ENCODE measurements around the gene CHST8. TPM values are rescaled to one million over a fixed set of nuclear protein-coding genes. Genes with fewer than 3 reads are reported as not detected.
A peak's percentile ranks its signal among the peaks of the same experiment; 100 is the strongest.

CHST8 gene
- total and polyA plus RNA-seq, 5 donors from 2014 or later = 0.27 TPM; not detected in 4

DNA sequence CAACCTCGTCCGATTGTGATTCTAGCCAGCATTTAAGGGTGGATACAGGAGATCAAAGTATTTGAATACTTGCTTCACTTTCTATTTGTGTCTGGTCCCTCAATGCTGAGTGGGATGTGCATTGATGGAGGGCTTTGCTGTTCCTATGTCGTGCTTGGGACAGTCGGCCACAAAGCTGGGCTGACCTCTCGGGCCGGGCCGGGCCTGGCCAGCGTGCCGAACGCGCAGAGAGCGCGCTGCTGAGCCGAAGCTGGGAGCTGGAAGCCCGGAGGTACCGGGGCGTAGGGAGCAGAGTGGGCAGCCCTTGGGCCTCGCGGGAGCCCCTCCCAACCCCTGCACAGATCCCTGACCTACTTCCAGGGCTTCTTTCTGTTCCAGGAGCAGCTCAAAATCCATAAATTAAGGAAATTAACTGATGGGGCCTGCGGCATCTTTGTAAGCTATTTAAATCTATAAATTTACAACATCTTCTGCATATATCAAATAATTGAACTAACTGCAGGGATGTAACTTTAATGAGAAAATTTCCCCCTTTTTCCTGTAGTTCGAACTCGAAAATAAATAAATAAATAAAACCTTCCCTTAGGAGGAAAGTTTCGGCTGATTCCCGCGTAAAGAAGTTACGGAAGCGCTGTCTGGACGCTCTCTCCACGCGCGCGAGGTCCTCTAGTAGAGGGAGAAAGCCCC is 173.1 kb downstream of the CHST8 start:
- H3K4me3 Mint-ChIP-seq = peak overlapping the region in 2 of 4 donors; percentile 44 to 90
- peaks cover 0 to 2% (median 0%) of the 10 kb centered on the region in 7 donors for H3K9me3 Mint-ChIP-seq
- H3K4me1 ChIP-seq (ENCODE audit: control insufficient read depth, insufficient read depth, low read length, poor library complexity, severe bottlenecking) = peaks cover 13% of the 10 kb centered on the region
- peaks cover 21% of the 10 kb centered on the region for H3K27me3 ChIP-seq (ENCODE audit: control insufficient read depth, insufficient read depth, low read length)
- H3K27me3 Mint-ChIP-seq = peaks cover 40% of the 10 kb centered on the region
- no peak overlapping the region for H3K4me3 ChIP-seq (ENCODE audit: low read depth, low read length)
- H3K27ac ChIP-seq (ENCODE audit: insufficient read depth, low read length, poor library complexity, severe bottlenecking) = no peak overlapping the region
- H3K27ac Mint-ChIP-seq = no peak overlapping the region
- H3K36me3 ChIP-seq (ENCODE audit: control insufficient read depth, insufficient read depth, low read length) = no peaks in the 10 kb centered on the region
- H3K4me1 Mint-ChIP-seq = peaks cover 0 to 7% (median under 1%) of the 10 kb centered on the region in 4 donors
- no peaks in the 10 kb centered on the region for H3K36me3 Mint-ChIP-seq
- ATAC-seq (ENCODE audit: low read depth in 2 of 2) = no peak
- H3K9me3 ChIP-seq (ENCODE audit: control insufficient read depth in 2 of 2, low read length in 2 of 2) = no peaks in the 10 kb centered on the region
- no peak for DNase-seq

DNA sequence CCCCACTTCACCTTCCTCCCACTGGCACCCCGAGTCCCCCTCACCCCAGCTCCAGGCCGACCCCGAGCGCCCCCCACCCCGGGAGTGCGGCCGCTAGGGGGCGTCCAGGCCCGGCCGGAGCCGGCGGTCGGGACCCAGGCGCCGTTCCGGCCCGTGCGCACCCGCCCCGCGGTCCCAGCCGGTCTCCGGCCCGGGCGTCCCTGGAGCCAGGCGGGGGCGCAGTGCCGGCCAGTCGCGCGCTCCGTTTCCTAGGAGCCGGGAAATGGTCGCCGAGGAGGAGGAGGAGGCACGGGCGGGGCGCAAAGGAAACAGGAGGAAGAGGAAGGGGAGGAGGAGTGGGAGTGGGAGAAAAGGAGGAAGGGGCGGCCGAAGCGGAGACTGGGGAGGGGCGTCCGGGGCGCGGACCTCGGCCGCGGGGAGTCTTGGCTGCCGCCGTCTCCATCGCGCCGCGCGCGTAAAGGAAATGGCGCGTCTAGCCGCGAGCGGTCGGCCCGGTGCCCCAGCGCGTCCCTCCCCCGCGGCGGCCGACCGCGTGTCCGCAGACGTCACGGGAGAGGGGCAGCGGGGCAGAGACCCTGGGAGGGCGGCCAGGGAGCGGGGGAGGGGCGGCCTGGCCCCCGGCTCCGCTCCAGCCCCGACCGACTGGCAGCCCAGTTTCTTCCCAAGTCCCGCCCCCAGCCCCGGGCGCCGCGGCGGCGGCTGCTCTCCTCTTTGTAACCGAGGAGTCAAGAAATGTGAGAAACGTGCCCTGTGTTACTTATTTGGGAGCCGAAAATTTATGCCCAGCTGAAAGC is 173.8 kb downstream of the CHST8 start:
- Mint-ChIP-seq H3K4me3 (peak overlapping the region in 3 of 4 donors; percentile 50 to 90 (median 53)), H3K36me3 (no peaks in the 10 kb centered on the region), H3K27me3 (peaks cover 47% of the 10 kb centered on the region), H3K9me3 (peaks cover 0 to 2% (median 0%) of the 10 kb centered on the region in 7 donors), H3K4me1 (peaks cover 0 to 7% (median 2%) of the 10 kb centered on the region in 4 donors), H3K27ac (no peak overlapping the region)
- H3K4me3 ChIP-seq (ENCODE audit: low read depth, low read length) = no peak overlapping the region
- peaks cover 21% of the 10 kb centered on the region for H3K27me3 ChIP-seq (ENCODE audit: control insufficient read depth, insufficient read depth, low read length)
- H3K27ac ChIP-seq (ENCODE audit: insufficient read depth, low read length, poor library complexity, severe bottlenecking) = no peak overlapping the region
- ATAC-seq (ENCODE audit: low read depth in 2 of 2) (no peak), DNase-seq (peak in 1 of 3 donors; percentile 33)
- H3K9me3 ChIP-seq (ENCODE audit: control insufficient read depth in 2 of 2, low read length in 2 of 2) = no peaks in the 10 kb centered on the region
- peaks cover 13% of the 10 kb centered on the region for H3K4me1 ChIP-seq (ENCODE audit: control insufficient read depth, insufficient read depth, low read length, poor library complexity, severe bottlenecking)
- no peaks in the 10 kb centered on the region for H3K36me3 ChIP-seq (ENCODE audit: control insufficient read depth, insufficient read depth, low read length)

DNA sequence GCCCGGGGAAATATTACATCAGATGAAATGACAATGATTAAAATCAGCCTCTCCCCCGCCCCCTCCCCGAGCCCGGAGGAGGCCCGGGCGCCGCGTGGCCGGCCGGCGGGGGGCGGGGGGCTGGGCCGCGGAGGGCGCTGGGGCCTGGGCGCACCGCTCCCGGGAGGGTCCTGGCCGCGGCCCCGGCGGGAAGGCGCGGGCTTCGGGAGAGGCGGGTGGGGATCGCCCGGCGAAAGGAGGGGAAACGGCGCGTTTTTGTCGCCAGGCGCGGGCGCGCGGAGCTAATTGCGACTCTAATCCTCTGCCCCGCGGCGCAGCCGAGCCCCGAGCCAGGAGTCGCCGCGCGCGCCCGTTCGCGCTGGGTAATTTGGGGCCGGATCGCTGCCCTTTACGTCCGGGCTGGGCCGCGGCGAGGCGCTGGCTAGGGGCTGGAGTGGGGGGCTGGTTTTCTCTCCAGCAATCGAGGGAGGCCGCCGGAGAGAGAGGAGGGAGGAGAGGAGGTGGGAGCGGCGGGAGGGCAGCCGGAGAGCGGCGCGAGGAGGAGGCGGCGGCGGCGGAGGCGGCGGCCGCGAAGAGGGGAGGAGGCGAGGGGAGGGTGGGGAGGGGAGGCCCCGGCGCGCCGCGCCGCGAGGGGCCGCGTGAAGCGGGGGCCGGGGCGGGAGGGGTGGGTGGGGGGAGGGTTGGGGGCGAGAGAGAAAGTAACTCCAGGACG is 174.6 kb downstream of the CHST8 start, which contains the start of gene KCTD15:
KCTD15 (plus strand) TSS at position 707 of the 712 bp plus-strand sequence. CDS start 3,585 bp downstream, outside the sequence.
- H3K27me3 Mint-ChIP-seq = peaks cover 44% of the 10 kb centered on the region
- peaks cover 21% of the 10 kb centered on the region for H3K27me3 ChIP-seq (ENCODE audit: control insufficient read depth, insufficient read depth, low read length)
- ATAC-seq (ENCODE audit: low read depth in 2 of 2) (no peak), DNase-seq (no peak)
- H3K4me3 ChIP-seq (ENCODE audit: low read depth, low read length) = no peak within 1 kb of the TSS
- peaks cover 13% of the 10 kb centered on the region for H3K4me1 ChIP-seq (ENCODE audit: control insufficient read depth, insufficient read depth, low read length, poor library complexity, severe bottlenecking)
- no peaks in the 10 kb centered on the region for H3K36me3 ChIP-seq (ENCODE audit: control insufficient read depth, insufficient read depth, low read length)
- no peaks in the 10 kb centered on the region for H3K9me3 ChIP-seq (ENCODE audit: control insufficient read depth in 2 of 2, low read length in 2 of 2)
- no peak within 1 kb of the TSS for H3K27ac ChIP-seq (ENCODE audit: insufficient read depth, low read length, poor library complexity, severe bottlenecking)
- H3K27ac Mint-ChIP-seq = no peak within 1 kb of the TSS
- H3K36me3 Mint-ChIP-seq = no peaks in the 10 kb centered on the region
- H3K4me3 Mint-ChIP-seq = peak within 1 kb of the TSS in 3 of 4 donors; percentile 67 to 83 (median 76)
- peaks cover 0 to 7% (median 4%) of the 10 kb centered on the region in 4 donors for H3K4me1 Mint-ChIP-seq
- peaks cover 0 to 2% (median 0%) of the 10 kb centered on the region in 7 donors for H3K9me3 Mint-ChIP-seq

DNA sequence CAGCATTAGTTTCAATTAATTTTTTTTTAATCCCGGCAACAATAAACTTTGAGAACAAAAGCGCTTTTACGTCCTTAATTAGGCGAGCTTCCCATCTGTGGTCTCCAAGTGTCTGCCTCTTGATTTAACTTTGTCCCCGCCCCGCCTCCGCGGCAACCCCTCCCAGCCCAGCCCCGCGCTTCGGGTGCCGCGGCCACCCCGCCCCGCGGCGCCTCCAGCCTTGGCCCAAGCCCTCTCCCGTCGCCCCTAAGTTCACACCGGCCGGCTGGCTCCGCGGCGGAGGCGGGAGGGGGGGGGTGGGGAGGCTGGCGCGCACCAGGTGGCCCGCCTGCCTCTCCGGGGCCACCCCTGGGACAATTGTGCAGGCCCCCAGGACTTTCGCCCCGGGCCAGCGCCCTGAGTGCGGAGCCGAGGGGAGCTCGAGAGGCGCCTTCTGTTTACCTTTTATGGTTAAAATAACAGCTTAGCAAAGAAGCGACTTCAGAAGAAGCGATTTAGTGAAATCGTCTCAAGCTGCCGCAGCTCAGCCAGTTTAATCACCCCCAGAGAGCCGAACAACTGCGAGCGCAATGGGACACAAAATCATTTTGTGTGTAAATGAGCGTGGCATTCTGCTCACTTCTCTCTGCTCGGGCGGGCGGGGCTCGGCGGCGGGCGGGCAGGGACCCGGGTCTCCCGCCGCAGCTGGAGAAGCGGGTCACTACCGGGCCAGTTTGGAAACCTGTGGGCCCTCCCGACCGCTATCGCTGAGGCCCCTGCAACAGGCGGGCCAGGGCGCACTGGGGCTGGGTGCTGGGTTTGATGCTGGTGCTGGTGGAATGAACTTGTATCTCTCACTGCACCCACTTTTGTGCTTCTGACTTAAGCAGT is 176.3 kb downstream of the CHST8 start:
- Histone ChIP-seq H3K4me1 (ENCODE audit: control insufficient read depth, insufficient read depth, low read length, poor library complexity, severe bottlenecking) (peaks cover 13% of the 10 kb centered on the region), H3K4me3 (ENCODE audit: low read depth, low read length) (no peak overlapping the region), H3K27me3 (ENCODE audit: control insufficient read depth, insufficient read depth, low read length) (peaks cover 18% of the 10 kb centered on the region), H3K9me3 (ENCODE audit: control insufficient read depth in 2 of 2, low read length in 2 of 2) (no peaks in the 10 kb centered on the region), H3K27ac (ENCODE audit: insufficient read depth, low read length, poor library complexity, severe bottlenecking) (no peak overlapping the region), H3K36me3 (ENCODE audit: control insufficient read depth, insufficient read depth, low read length) (no peaks in the 10 kb centered on the region)
- no peaks in the 10 kb centered on the region for H3K36me3 Mint-ChIP-seq
- peaks cover 35% of the 10 kb centered on the region for H3K27me3 Mint-ChIP-seq
- no peak for ATAC-seq (ENCODE audit: low read depth in 2 of 2)
- peaks cover 0 to 7% (median 4%) of the 10 kb centered on the region in 4 donors for H3K4me1 Mint-ChIP-seq
- peaks cover 0 to 2% (median 0%) of the 10 kb centered on the region in 7 donors for H3K9me3 Mint-ChIP-seq
- peak overlapping the region; percentile 63 to 83 (median 72) for H3K4me3 Mint-ChIP-seq
- no peak for DNase-seq
- no peak overlapping the region for H3K27ac Mint-ChIP-seq

DNA sequence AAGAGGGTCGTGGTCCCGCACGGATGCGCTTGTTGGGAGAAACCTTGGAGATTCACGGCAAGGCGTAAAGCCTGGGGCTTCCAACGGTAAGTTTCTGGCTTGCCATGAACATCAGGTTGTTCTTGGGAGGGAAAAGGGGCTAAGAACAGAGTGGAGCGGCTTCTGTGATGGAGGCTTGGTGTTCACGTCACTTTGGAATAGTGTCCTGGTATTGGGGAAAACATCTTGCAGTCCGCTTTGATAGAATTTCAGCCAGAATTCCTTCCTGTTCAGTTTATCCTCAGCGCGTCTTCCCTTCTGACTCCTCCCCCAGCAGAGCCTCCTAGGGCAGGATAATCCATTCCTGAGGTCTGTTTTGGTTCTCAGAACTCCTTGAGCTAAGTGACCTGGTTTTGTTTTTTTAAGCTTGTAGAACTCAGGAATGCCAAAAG is 176.9 kb downstream of the CHST8 start:
- H3K4me3 Mint-ChIP-seq = peak overlapping the region in 3 of 4 donors; percentile 55 to 63 (median 63)
- Histone ChIP-seq H3K27me3 (ENCODE audit: control insufficient read depth, insufficient read depth, low read length) (peaks cover 11% of the 10 kb centered on the region), H3K27ac (ENCODE audit: insufficient read depth, low read length, poor library complexity, severe bottlenecking) (no peak overlapping the region), H3K36me3 (ENCODE audit: control insufficient read depth, insufficient read depth, low read length) (no peaks in the 10 kb centered on the region), H3K4me1 (ENCODE audit: control insufficient read depth, insufficient read depth, low read length, poor library complexity, severe bottlenecking) (peaks cover 13% of the 10 kb centered on the region), H3K9me3 (ENCODE audit: control insufficient read depth in 2 of 2, low read length in 2 of 2) (no peaks in the 10 kb centered on the region), H3K4me3 (ENCODE audit: low read depth, low read length) (no peak overlapping the region)
- no peak for DNase-seq
- no peaks in the 10 kb centered on the region for H3K36me3 Mint-ChIP-seq
- peaks cover 0 to 2% (median 0%) of the 10 kb centered on the region in 7 donors for H3K9me3 Mint-ChIP-seq
- no peak overlapping the region for H3K27ac Mint-ChIP-seq
- peaks cover 0 to 7% (median 4%) of the 10 kb centered on the region in 4 donors for H3K4me1 Mint-ChIP-seq
- peaks cover 29% of the 10 kb centered on the region for H3K27me3 Mint-ChIP-seq
- no peak for ATAC-seq (ENCODE audit: low read depth in 2 of 2)

DNA sequence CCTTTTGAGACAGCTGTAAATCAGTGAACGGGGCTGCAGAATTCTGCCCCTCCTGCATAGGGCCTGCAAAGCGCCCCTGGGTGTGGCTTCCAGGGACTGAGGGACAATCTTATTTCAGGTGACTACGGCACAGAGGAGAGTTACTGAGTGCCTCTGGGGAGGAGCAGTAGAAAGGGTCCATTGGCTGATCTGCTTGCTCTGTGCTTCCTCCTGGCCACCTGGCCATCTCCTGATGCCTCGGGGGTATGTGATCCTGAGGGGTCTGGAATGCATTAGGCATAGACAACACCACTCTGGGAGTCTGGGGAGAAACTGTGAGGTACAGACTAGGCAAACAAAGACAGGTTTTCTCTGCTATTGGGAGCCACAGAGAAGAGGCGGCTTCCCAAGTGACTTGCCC is 177.7 kb downstream of the CHST8 start:
- Mint-ChIP-seq H3K36me3 (no peaks in the 10 kb centered on the region), H3K4me1 (peaks cover 0 to 7% (median 4%) of the 10 kb centered on the region in 4 donors), H3K4me3 (peak overlapping the region in 3 of 4 donors; percentile 16 to 44 (median 36)), H3K27ac (no peak overlapping the region), H3K27me3 (peaks cover 21% of the 10 kb centered on the region), H3K9me3 (peaks cover 0 to 2% (median 0%) of the 10 kb centered on the region in 7 donors)
- Histone ChIP-seq H3K4me1 (ENCODE audit: control insufficient read depth, insufficient read depth, low read length, poor library complexity, severe bottlenecking) (peaks cover 13% of the 10 kb centered on the region), H3K27ac (ENCODE audit: insufficient read depth, low read length, poor library complexity, severe bottlenecking) (no peak overlapping the region), H3K36me3 (ENCODE audit: control insufficient read depth, insufficient read depth, low read length) (no peaks in the 10 kb centered on the region), H3K27me3 (ENCODE audit: control insufficient read depth, insufficient read depth, low read length) (peaks cover 10% of the 10 kb centered on the region), H3K4me3 (ENCODE audit: low read depth, low read length) (no peak overlapping the region), H3K9me3 (ENCODE audit: control insufficient read depth in 2 of 2, low read length in 2 of 2) (no peaks in the 10 kb centered on the region)
- ATAC-seq (ENCODE audit: low read depth in 2 of 2) (no peak), DNase-seq (no peak)

All from CD4-positive, CD25-positive, alpha-beta regulatory T cell (primary cell).